ENCODE measurements around the gene ADCY9. TPM values are rescaled to one million over a fixed set of nuclear protein-coding genes. Genes with fewer than 3 reads are reported as not detected.

Gene ADCY9
- total RNA-seq, 1 experiment from 2014 or later, result 4.7 TPM

- no peak overlapping the region for H2BK5ac ChIP-seq (ENCODE audit: insufficient read length, low read length)
- H3K27ac ChIP-seq (ENCODE audit: insufficient read length, low read depth, low read length), result no peak overlapping the region
- no peak for TF ChIP-seq CTCF (conservative IDR thresholded peaks at IDR 0.05)
- no peak overlapping the region for H3K18ac ChIP-seq (ENCODE audit: insufficient read length, low read depth, low read length)
- H2BK120ac ChIP-seq (ENCODE audit: low read depth, low read length, poor library complexity, severe bottlenecking), result no peak overlapping the region
- peaks cover 3% of the 10 kb centered on the region for H4K20me1 ChIP-seq (ENCODE audit: control insufficient read depth, insufficient read depth, insufficient read length)
- no peaks in the 10 kb centered on the region for H3K79me1 ChIP-seq (ENCODE audit: insufficient read depth, low read depth, low read length, poor library complexity, severe bottlenecking)
- H2BK15ac ChIP-seq (ENCODE audit: low read depth, low read length), result no peak overlapping the region
- H2AK5ac ChIP-seq (ENCODE audit: insufficient read length, low read length), result no peak overlapping the region
- WGBS (ENCODE audit: extremely low coverage, insufficient read length, low lambda C conversion rate), result no CpG with 5 or more reads among the region's 19 CpGs
- peaks cover 12% of the 10 kb centered on the region; the same call in 1 of the 2 replicates for H3K4me1 ChIP-seq (ENCODE audit: insufficient read depth, low read length)
- no peaks in the 10 kb centered on the region for H3K79me2 ChIP-seq (ENCODE audit: insufficient read depth, low read length)
- no peak overlapping the region for H2BK12ac ChIP-seq (ENCODE audit: insufficient read length, low read depth, low read length)
- H3K9me3 Mint-ChIP-seq, result no peaks in the 10 kb centered on the region; a peak in 1 of 5 replicates
- no peak overlapping the region for H4K8ac ChIP-seq (replicated peaks; ENCODE audit: insufficient read length, low read depth, low read length)
- no peak overlapping the region for H4K91ac ChIP-seq (ENCODE audit: insufficient read length, low read depth, low read length)
- peak overlapping the region in 2 of 3 experiments; percentile 48 to 72; a peak in 3 of 7 replicates for H3K27ac Mint-ChIP-seq
- H2AFZ ChIP-seq (ENCODE audit: low read length), result no peak overlapping the region
- no peak overlapping the region for H3K4ac ChIP-seq (ENCODE audit: low read depth, low read length)
- no peaks in the 10 kb centered on the region for H3K9me3 ChIP-seq (ENCODE audit: control insufficient read depth, low read depth, low read length)
- no peaks in the 10 kb centered on the region for H3K36me3 Mint-ChIP-seq (ENCODE audit: insufficient read depth in 1 of 3, low read depth in 3 of 3)
- no peaks in the 10 kb centered on the region for H3K27me3 ChIP-seq (ENCODE audit: insufficient read depth, low read length)
- no peak overlapping the region for H3T11ph ChIP-seq (ENCODE audit: low read length)
- H3K56ac ChIP-seq (ENCODE audit: insufficient read length, low read depth, low read length), result no peak overlapping the region
- H2BK20ac ChIP-seq (ENCODE audit: low read depth, low read length, poor library complexity, severe bottlenecking), result no peak overlapping the region
- no peaks in the 10 kb centered on the region for H3K27me3 Mint-ChIP-seq (ENCODE audit: low read depth)
- no peak overlapping the region for H3K4me2 ChIP-seq (ENCODE audit: insufficient read depth, insufficient read length, low read length)
- no peak for DNase-seq
- H4K5ac ChIP-seq (ENCODE audit: insufficient read length, low read depth, low read length), result no peak overlapping the region
- H3K23ac ChIP-seq (ENCODE audit: insufficient read length, low read depth, low read length), result no peak overlapping the region
- no peaks in the 10 kb centered on the region for H3K23me2 ChIP-seq (ENCODE audit: insufficient read length, low read depth, low read length, poor library complexity, severe bottlenecking)
- H3K9ac ChIP-seq (ENCODE audit: extremely low read depth, insufficient read length, low read length), result no peak overlapping the region
- peaks cover 21 to 29% of the 10 kb centered on the region in 2 experiments for H3K4me1 Mint-ChIP-seq
- H3K4me3 Mint-ChIP-seq, result no peak overlapping the region
- no peak overlapping the region for H3K14ac ChIP-seq (ENCODE audit: insufficient read depth, low read length)
Observed at GRCh38 chr16:4003166-4003565, 113.1 kb downstream of the ADCY9 start.

All from H9 (cell line).